ENCODE data around the gene GYG1.
"Not testable (repeated sequence)": the region's sequence is repeated elsewhere in the genome, so short reads cannot be mapped to it uniquely, and the experiment has no call there.

GYG1 gene

GRCh38 chr3:148991219-148992026 is at the start of gene GYG1:
Gene GYG1, plus strand, starts transcription at chr3:148991540. Its CDS starts 101 bp downstream, at chr3:148991641.
- DNase-seq = peak; percentile 80

- DNase-seq = peak; percentile 84
Measured at GRCh38 chr3:148943506-148944205, 47.7 kb upstream of the GYG1 start.

- DNase-seq = no peak
Measured at GRCh38 chr3:148945116-148945515, 46.2 kb upstream of the GYG1 start.

GRCh38 chr3:148948913-148949657 is 42.3 kb upstream of the GYG1 start:
- no peak for DNase-seq

- DNase-seq = peak; percentile 31
Measured at GRCh38 chr3:148950806-148951205, 40.5 kb upstream of the GYG1 start.

- no peak for DNase-seq
Measured at GRCh38 chr3:148951599-148952361, 39.6 kb upstream of the GYG1 start.

- no peak for DNase-seq
Measured at GRCh38 chr3:148953094-148953493, 38.2 kb upstream of the GYG1 start.

GRCh38 chr3:148954981-148955380 is 36.4 kb upstream of the GYG1 start:
- no peak for DNase-seq

GRCh38 chr3:148955544-148956346 is 35.6 kb upstream of the GYG1 start:
- DNase-seq = peak; percentile 61

GRCh38 chr3:148957586-148957985 is 33.8 kb upstream of the GYG1 start:
- peak; percentile 54 for DNase-seq

GRCh38 chr3:148958696-148959095 is 32.6 kb upstream of the GYG1 start:
- DNase-seq = no peak

GRCh38 chr3:148962513-148962912 is 28.8 kb upstream of the GYG1 start:
- peak; percentile 10 for DNase-seq

- DNase-seq = no peak
Measured at GRCh38 chr3:148964809-148965208, 26.5 kb upstream of the GYG1 start.

GRCh38 chr3:148968321-148968720 is 23.0 kb upstream of the GYG1 start:
- DNase-seq = no peak

- DNase-seq = no peak
Measured at GRCh38 chr3:148970271-148970670, 21.1 kb upstream of the GYG1 start.

GRCh38 chr3:148971401-148972163 is 19.8 kb upstream of the GYG1 start:
- DNase-seq = no peak

- no peak for DNase-seq
Measured at GRCh38 chr3:148974726-148975125, 16.6 kb upstream of the GYG1 start.

- no peak for DNase-seq
Measured at GRCh38 chr3:148975248-148975647, 16.1 kb upstream of the GYG1 start.

GRCh38 chr3:148975696-148976095 is 15.6 kb upstream of the GYG1 start:
- no peak for DNase-seq

- no peak for DNase-seq
Measured at GRCh38 chr3:148981273-148981672, 10.1 kb upstream of the GYG1 start.

GRCh38 chr3:148987551-148987950 is 3.8 kb upstream of the GYG1 start:
- DNase-seq = not testable (repeated sequence)

All from hematopoietic multipotent progenitor cell treated with erythropoietin and hydrocortisone succinate and interleukin-3 and kit ligand, for 8 days (in vitro differentiated cells).